ENCODE data around the gene CEP170B.

Gene CEP170B

GRCh38 chr14:104865081-104865630, at the start of gene CEP170B:
Gene CEP170B, plus strand, starts transcription at chr14:104865268. Its CDS starts 3,183 bp downstream, at chr14:104868451.
- no peak for DNase-seq (ENCODE audit: low read depth, low spot score)
- TF ChIP-seq CTCF (IDR thresholded peaks at IDR 0.05; ENCODE audit: insufficient read depth, low read length, missing control alignments) = no peak
- H3K4me3 ChIP-seq (ENCODE audit: low read depth, low read length) = peak within 1 kb of the TSS; percentile 74
- ChIA-PET CTCF (interaction anchor here (1.8 kb wide), 1 partner anchor 38 kb away, joined by 5 read pairs; no protein-coding TSS in a partner anchor), POLR2A (no interaction called here)

- TF ChIP-seq CTCF (IDR thresholded peaks at IDR 0.05; ENCODE audit: insufficient read depth, low read length, missing control alignments) = no peak
- ChIA-PET POLR2A (no interaction called here), CTCF (interaction anchor here (0.9 kb wide), 1 partner anchor 47 kb away, joined by 3 read pairs; no protein-coding TSS in a partner anchor)
- DNase-seq (ENCODE audit: low read depth, low spot score) = no peak
- H3K4me3 ChIP-seq (ENCODE audit: low read depth, low read length) = peak overlapping the region; percentile 89
These were observed 48.5 kb upstream of the CEP170B start for GRCh38 chr14:104816616-104816884.

DNA sequence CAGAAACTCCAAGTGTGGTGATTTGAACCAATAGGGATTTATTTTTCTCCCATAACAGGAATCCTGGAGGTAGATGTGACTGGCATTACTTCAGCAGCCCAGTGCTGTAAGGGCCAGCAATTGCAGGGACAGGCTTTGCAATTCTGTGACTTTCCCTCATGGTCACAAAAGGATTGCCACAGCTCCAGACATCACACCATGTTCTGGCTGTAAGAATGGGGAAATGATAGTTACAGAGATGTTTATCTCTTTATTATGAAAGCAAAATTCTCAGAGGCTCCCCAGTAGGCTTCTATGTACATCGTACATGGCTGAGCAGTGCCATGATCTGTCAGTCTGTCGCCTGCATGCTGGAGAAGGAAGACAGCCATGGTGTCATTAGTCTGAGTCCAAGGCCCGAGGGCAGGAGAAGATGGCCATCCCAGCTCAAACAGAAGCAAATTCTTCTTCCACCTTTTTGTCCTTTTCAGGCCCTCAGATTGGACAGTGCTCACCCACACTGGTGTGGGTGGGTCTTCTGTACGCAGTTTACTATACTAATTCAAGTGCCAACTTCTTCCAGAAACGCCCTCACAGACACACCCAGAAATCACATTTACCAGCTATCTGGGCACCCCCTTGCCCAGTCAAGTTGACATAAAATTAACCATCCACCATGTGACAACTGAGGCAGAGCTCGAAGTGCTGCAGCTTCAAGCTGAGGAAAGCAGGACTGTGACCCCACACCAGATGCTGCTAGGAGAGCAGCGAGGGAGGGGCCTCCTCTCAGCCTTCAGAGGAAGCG, 46.9 kb upstream of the CEP170B start:
- ChIA-PET CTCF (interaction anchor here (0.8 to 1.0 kb wide), 2 partner anchors 9 to 64 kb away, joined by 3 to 5 read pairs; no protein-coding TSS in a partner anchor), POLR2A (interaction anchor here (1.6 kb wide), 1 partner anchor 24 kb away, joined by 3 read pairs; no protein-coding TSS in a partner anchor)
- no peak for DNase-seq (ENCODE audit: low read depth, low spot score)
- no peak overlapping the region for H3K4me3 ChIP-seq (ENCODE audit: low read depth, low read length)
- TF ChIP-seq CTCF (IDR thresholded peaks at IDR 0.05; ENCODE audit: insufficient read depth, low read length, missing control alignments) = no peak

DNA sequence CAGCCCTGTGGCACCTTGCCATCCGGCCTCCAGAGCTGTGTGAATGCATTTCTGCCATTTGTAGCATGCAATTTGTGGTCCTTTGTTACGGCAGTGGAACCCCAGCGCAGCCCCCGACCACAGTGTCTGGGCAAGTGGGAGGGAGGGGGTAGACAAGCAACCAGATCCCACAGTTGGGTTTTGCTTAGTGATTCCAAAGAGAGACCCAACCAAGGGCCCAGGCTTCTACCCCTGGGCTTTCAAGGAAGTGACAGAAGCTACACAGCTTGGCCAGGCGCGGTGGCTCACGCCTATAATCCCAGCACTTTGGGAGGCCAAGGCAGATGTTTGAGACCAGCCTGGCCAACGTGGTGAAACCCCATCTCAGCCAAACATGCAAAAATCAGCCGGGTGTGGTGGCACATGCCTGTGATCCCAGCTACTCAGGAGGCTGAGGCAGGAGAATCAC, 46.3 kb upstream of the CEP170B start:
- POLR2A ChIA-PET = interaction anchor here (1.6 kb wide), 1 partner anchor 24 kb away, joined by 3 read pairs; no protein-coding TSS in a partner anchor
- CTCF ChIA-PET = interaction anchor here (0.8 to 1.2 kb wide), 3 partner anchors 8 to 65 kb away, joined by 3 to 5 read pairs (median 4); no protein-coding TSS in a partner anchor
- no peak overlapping the region for H3K4me3 ChIP-seq (ENCODE audit: low read depth, low read length)
- TF ChIP-seq CTCF (IDR thresholded peaks at IDR 0.05; ENCODE audit: insufficient read depth, low read length, missing control alignments) = no peak
- DNase-seq (ENCODE audit: low read depth, low spot score) = no peak

DNA sequence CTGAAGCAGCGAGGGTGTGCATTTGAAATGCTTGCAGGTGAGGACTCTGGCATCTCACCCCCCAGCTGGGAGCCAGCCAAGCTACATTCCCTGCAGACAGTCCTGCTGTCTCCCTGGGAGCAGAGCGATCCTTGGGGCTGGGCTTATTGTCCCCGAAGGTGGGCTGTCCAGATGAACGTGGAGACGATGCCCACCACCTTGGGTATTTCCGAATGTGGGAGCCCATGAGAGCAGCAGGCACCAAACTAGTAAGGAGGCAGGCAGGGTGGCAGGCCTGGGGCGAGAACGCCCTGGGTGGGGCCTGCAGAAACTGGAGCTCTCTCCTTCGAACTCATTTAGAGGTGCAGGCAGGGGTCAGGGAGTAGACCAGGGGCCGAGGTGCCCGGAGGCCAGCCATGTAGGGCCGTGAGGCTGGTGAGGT, 45.7 kb upstream of the CEP170B start:
- ChIA-PET POLR2A (interaction anchor here (1.6 kb wide), 1 partner anchor 25 kb away, joined by 3 read pairs; no protein-coding TSS in a partner anchor), CTCF (interaction anchor here (1.0 to 4.1 kb wide), 4 partner anchors 19 to 66 kb away, joined by 3 to 18 read pairs (median 4); partner anchors contain the start of gene ZBTB42)
- DNase-seq (ENCODE audit: low read depth, low spot score) = no peak
- H3K4me3 ChIP-seq (ENCODE audit: low read depth, low read length) = no peak overlapping the region
- TF ChIP-seq CTCF (IDR thresholded peaks at IDR 0.05; ENCODE audit: insufficient read depth, low read length, missing control alignments) = no peak

All from AG04449 (cell line).